SK-N-MC (cell line): ENCODE data around the gene LPCAT3.
"Not testable (repeated sequence)": the region's sequence is repeated elsewhere in the genome, so short reads cannot be mapped to it uniquely, and the experiment has no call there.

Experiments used
- EZH2 ChIP-seq: fragments of 200-600 bp; sonication (generic); IDR thresholded peaks from one replicate; pipeline ENCODE4 v1.6.1; 2017; ENCODE audit warnings: antibody characterized with exemption
- POLR2AphosphoS5 ChIP-seq: IDR thresholded peaks from 2 replicates; pipeline ENCODE4 v1.6.1; 2012; ENCODE audit warnings: mild to moderate bottlenecking, low read depth, low read length, borderline replicate concordance

GRCh38 chr12:7049973-7050372 is 31.7 kb upstream of the LPCAT3 start:
- not testable (repeated sequence) for TF ChIP-seq POLR2AphosphoS5, EZH2
